Left lobe of liver (tissue), 1 donor: ENCODE data around the gene RSKR. TPM values are rescaled to one million over a fixed set of nuclear protein-coding genes. Genes with fewer than 3 reads are reported as not detected.

ENCODE experiments used
- total RNA-seq: library from RNA; stranded (reverse); gene quantifications from one replicate; pipeline ENCODE4 v1.2.1, GENCODE V29; 2021
- donor health status: DM: no; HTN: yes; CAD: no.

The RSKR gene
- total RNA-seq, 1 donor from 2014 or later: 4.0 TPM

Other genes starting within 250 kb of the RSKR start
- gene SEBOX, start 249.0 kb downstream of the RSKR start, total RNA-seq: not detected
- gene VTN, start 243.9 kb downstream of the RSKR start, total RNA-seq: 3,241 TPM
- 5.8 TPM for gene SARM1, start 242.5 kb downstream of the RSKR start, total RNA-seq
- 46.2 TPM for gene SLC46A1, start 208.0 kb downstream of the RSKR start, total RNA-seq
- gene SLC13A2, start 140.5 kb downstream of the RSKR start, total RNA-seq: 0.55 TPM
- gene FOXN1, start 107.8 kb downstream of the RSKR start, total RNA-seq: not detected
- gene UNC119, start 61.6 kb downstream of the RSKR start, total RNA-seq: 14.3 TPM
- gene PIGS, start 42.7 kb downstream of the RSKR start, total RNA-seq: 10.1 TPM
- 46.8 TPM for gene ALDOC, start 37.3 kb downstream of the RSKR start, total RNA-seq
- 8.8 TPM for gene SPAG5, start 15.2 kb downstream of the RSKR start, total RNA-seq
- gene BLTP2, start 31.0 kb upstream of the RSKR start, total RNA-seq: 56.9 TPM
- gene SDF2, start 47.7 kb upstream of the RSKR start, total RNA-seq: 24.3 TPM
- gene SUPT6H, start 48.0 kb upstream of the RSKR start, total RNA-seq: 33.7 TPM
- 0.73 TPM for gene PROCA1, start 97.7 kb upstream of the RSKR start, total RNA-seq
- 4.9 TPM for gene RAB34, start 103.7 kb upstream of the RSKR start, total RNA-seq
- gene RPL23A, start 105.8 kb upstream of the RSKR start, total RNA-seq: 346 TPM
- gene TLCD1, start 112.0 kb upstream of the RSKR start, total RNA-seq: 4.8 TPM
- gene NEK8, start 114.6 kb upstream of the RSKR start, total RNA-seq: 3.2 TPM
- 49.0 TPM for gene TRAF4, start 129.8 kb upstream of the RSKR start, total RNA-seq
- gene FAM222B, start 228.6 kb upstream of the RSKR start, total RNA-seq: 6.6 TPM
- 25.3 TPM for gene ERAL1, start 240.8 kb upstream of the RSKR start, total RNA-seq